HepG2 (cell line): ENCODE data around the gene NR3C2. TPM values are rescaled to one million over a fixed set of nuclear protein-coding genes. Genes with fewer than 3 reads are reported as not detected.

Experiments
- ATAC-seq: fragments of 200-7000 bp; cut with Tn5 transposase; 3 replicates; pipeline ENCODE4 v1.9.1; 2020; ENCODE audit warnings: mild to moderate bottlenecking, moderate library complexity
- BruUV-seq: library from RNA; stranded (reverse); fragments of 400-500 nt; replicated peaks from 2 replicates; lab custom pipeline; 2021; lab: Mats Ljungman, UMichigan
- CTCF ChIA-PET: fragments of 300-600 bp; formaldehyde crosslinking; extraction: SDS; loops from one replicate; lab custom pipeline; 2021; ENCODE audit warnings: low total read pairs, inconsistent platforms, low intra/inter-chr PET ratio; lab: Yijun Ruan, JAX
- POLR2A ChIA-PET: fragments of 350-600 bp; sonication (Branson Sonifier 250); formaldehyde crosslinking; loops from one replicate; lab custom pipeline; 2020; ENCODE audit warnings: antibody characterized with exemption, inconsistent platforms; lab: Yijun Ruan, JAX
- DNase-seq: peaks from one replicate; pipeline ENCODE4 v3.0.0-alpha.2; 2015; ENCODE audit warnings: low spot score
- FAIRE-seq: peaks from 3 replicates; lab custom pipeline; 2011; peaks lifted over from hg19 to GRCh38; lab: Jason Lieb, UNC
- H2AFZ ChIP-seq: one replicate; pipeline ENCODE4 v1.6.1; 2011; ENCODE audit warnings: low read length, inconsistent platforms
- H3K27ac ChIP-seq: fragments of 300-600 bp; 3 replicates; pipeline ENCODE4 v1.8.0; 2011; ENCODE audit warnings: mixed run types, mild to moderate bottlenecking, mixed read lengths, low read length, inconsistent platforms; ENCODE audit not compliant: insufficient read depth; ENCODE audit errors: extremely low read length
- H3K27me3 ChIP-seq, 2 experiments: fragments of 200-600 bp in 1 of 2; 2 replicates in 1 of 2; 3 replicates in 1 of 2; pipeline versions ENCODE4 v1.6.0 to v1.8.0; 2011; ENCODE audit warnings: low read length in 2 of 2, mild to moderate bottlenecking in 2 of 2, moderate library complexity in 2 of 2, inconsistent platforms in 1 of 2; ENCODE audit not compliant: insufficient read depth in 2 of 2, control insufficient read depth in 1 of 2
- H3K36me3 ChIP-seq, 2 experiments: fragments of 200-600 bp in 1 of 2; replicated peaks in 1 of 2; 2 replicates in 1 of 2; 3 replicates in 1 of 2; pipeline versions ENCODE4 v1.5.1 to v1.8.0; 2011; ENCODE audit warnings: low read length in 2 of 2, inconsistent platforms in 1 of 2; ENCODE audit not compliant: insufficient read depth in 2 of 2, control insufficient read depth in 1 of 2
- H3K4me1 ChIP-seq: 2 replicates; pipeline ENCODE4 v1.5.1; 2012; ENCODE audit warnings: low read length, inconsistent platforms; ENCODE audit not compliant: insufficient read depth
- H3K4me2 ChIP-seq: 2 replicates; pipeline ENCODE4 v1.6.0; 2011; ENCODE audit warnings: low read depth, low read length, inconsistent platforms
- H3K4me3 ChIP-seq, 3 experiments: fragments of 200-600 bp in 1 of 3; sonication (generic), shearing (Covaris generic) in 1 of 3; replicated peaks in 1 of 3; 2 replicates each; pipeline ENCODE4 v1.5.1; 2011 to 2016; ENCODE audit warnings: low read length in 3 of 3, inconsistent platforms in 2 of 3, low read depth in 2 of 3, mild to moderate bottlenecking in 2 of 3, control low read depth in 1 of 3, mixed read lengths in 1 of 3; ENCODE audit not compliant: insufficient read depth in 1 of 3
- H3K79me2 ChIP-seq: one replicate; pipeline ENCODE4 v1.6.1; 2011; ENCODE audit warnings: low read length, inconsistent platforms; ENCODE audit not compliant: insufficient read depth
- H3K9ac ChIP-seq: 2 replicates; pipeline ENCODE4 v1.6.0; 2011; ENCODE audit warnings: mild to moderate bottlenecking, low read depth, low read length, inconsistent platforms; ENCODE audit not compliant: insufficient read depth
- H3K9me3 ChIP-seq: 2 replicates; pipeline ENCODE4 v1.5.1; 2012; ENCODE audit warnings: mild to moderate bottlenecking, low read length
- H4K20me1 ChIP-seq: 2 replicates; pipeline ENCODE4 v1.6.0; 2011; ENCODE audit warnings: inconsistent platforms, mild to moderate bottlenecking, low read length, moderate library complexity; ENCODE audit not compliant: insufficient read depth
- CBFB ChIP-seq: sonication (generic); formaldehyde crosslinking; IDR thresholded peaks from 2 replicates; pipeline ENCODE4 v1.4.0; 2020; ENCODE audit warnings: missing genetic modification reagents
- CEBPZ ChIP-seq: IDR thresholded peaks from 2 replicates; pipeline ENCODE4 v1.6.1; 2012; ENCODE audit warnings: low read length, improper control_type of control experiment
- DDIT3 ChIP-seq: sonication (generic); formaldehyde crosslinking; IDR thresholded peaks from 2 replicates; pipeline ENCODE4 v1.4.0; 2020; ENCODE audit warnings: mild to moderate bottlenecking, missing genetic modification reagents
- ELF3 ChIP-seq: IDR thresholded peaks from 2 replicates; pipeline ENCODE4 v1.6.1; 2016; ENCODE audit warnings: missing genetic modification reagents, missing compliant biosample characterization
- HNF4A ChIP-seq: sonication (generic); formaldehyde crosslinking; IDR thresholded peaks from 2 replicates; pipeline ENCODE4 v1.4.0; 2020; ENCODE audit warnings: missing genetic modification reagents
- NFATC3 ChIP-seq: sonication (generic); formaldehyde crosslinking; IDR thresholded peaks from 2 replicates; pipeline ENCODE4 v1.5.1; 2020; ENCODE audit warnings: mild to moderate bottlenecking, missing genetic modification reagents
- RBFOX2 ChIP-seq: fragments of 200-400 bp; formaldehyde crosslinking; IDR thresholded peaks from 2 replicates; pipeline ENCODE4 v1.6.1; 2017; ENCODE audit warnings: low read depth, mild to moderate bottlenecking, low read length
- SMYD3 ChIP-seq: sonication (generic); formaldehyde crosslinking; IDR thresholded peaks from 2 replicates; pipeline ENCODE4 v1.8.1; 2023; ENCODE audit warnings: mild to moderate bottlenecking, missing genetic modification reagents
- ZFP62 ChIP-seq: sonication (generic); formaldehyde crosslinking; IDR thresholded peaks from 2 replicates; pipeline ENCODE4 v1.4.0; 2020; ENCODE audit warnings: missing genetic modification reagents
- ZNF282 ChIP-seq: fragments of 450-650 bp; IDR thresholded peaks from 2 replicates; pipeline ENCODE4 v1.6.1; 2018; ENCODE audit not compliant: partially characterized antibody
- ZNF747 ChIP-seq: sonication (generic); formaldehyde crosslinking; IDR thresholded peaks from 2 replicates; pipeline ENCODE4 v1.8.1; 2023; ENCODE audit warnings: missing genetic modification reagents, mild to moderate bottlenecking, borderline replicate concordance
- ZNF766 ChIP-seq: sonication (generic); formaldehyde crosslinking; IDR thresholded peaks from 2 replicates; pipeline ENCODE4 v1.5.0; 2020; ENCODE audit warnings: missing genetic modification reagents, borderline replicate concordance
- ZNF773 ChIP-seq: sonication (generic); formaldehyde crosslinking; IDR thresholded peaks from 2 replicates; pipeline ENCODE4 v1.4.0; 2020; ENCODE audit warnings: missing genetic modification reagents, borderline replicate concordance
- ZNF777 ChIP-seq: sonication (generic); formaldehyde crosslinking; IDR thresholded peaks from 2 replicates; pipeline ENCODE4 v1.4.0; 2020; ENCODE audit warnings: missing genetic modification reagents
- WGBS: methylation state at CpG from one replicate; pipeline ENCODE4 v1.1.6; 2017; ENCODE audit warnings: low lambda C conversion rate; 5-methylcytosine and 5-hydroxymethylcytosine counted together
- in situ Hi-C: cut with HindIII; loops from 2 replicates; pipeline ENCODE4 v1.10.0; 2017; ENCODE audit warnings: low pct_unique_long_range_greater_than_20kb; ENCODE audit not compliant: extremely low pct_ligation_motif_present
- intact Hi-C: fragments of 100-400 bp; cut with micrococcal nuclease; formaldehyde crosslinking; loops from one replicate; pipeline ENCODE4 v1.10.0; 2022; ENCODE audit not compliant: unreplicated experiment
- polyA plus RNA-seq, 8 experiments: library from polyadenylated mRNA; depleted of rRNA in 3 of 8; stranded (reverse) in 7 of 8; unstranded in 1 of 8; fragments of >200 nt; fragmentation: Illumina TruSeq in 4 of 8; extraction: Trizol in 4 of 8; gene quantifications; 2 replicates each; pipeline versions ENCODE4 v1.2.1 to v1.2.3, GENCODE V29; 2011 to 2016; ENCODE audit warnings: low read depth in 4 of 8, missing spikeins in 1 of 8, mixed read lengths in 1 of 8; ENCODE audit not compliant: insufficient read depth in 1 of 8
- total RNA-seq, 5 experiments: library from RNA; depleted of rRNA; stranded (reverse); fragments of >200 nt; fragmentation: Illumina TruSeq; extraction: Trizol; gene quantifications; 2 replicates each; pipeline ENCODE4 v1.2.3, GENCODE V29; 2016; ENCODE audit warnings: low read depth in 1 of 5
- TF ChIP-seq, protein P1 (sequence below): sonication (generic); formaldehyde crosslinking; IDR thresholded peaks from 2 replicates; pipeline ENCODE4 v1.4.0; 2020; ENCODE audit warnings: missing genetic modification reagents
- TF ChIP-seq, protein P2 (sequence below): sonication (generic); formaldehyde crosslinking; IDR thresholded peaks from 2 replicates; pipeline ENCODE4 v1.4.0; 2020; ENCODE audit warnings: missing genetic modification reagents; ENCODE audit errors: not compliant biosample characterization

The NR3C2 gene
- total and polyA plus RNA-seq, 2 of the 13 experiments (the other 11 are each of a cell fraction or from before 2014, with no cell fraction given), result 0.26 to 0.46 TPM

DNA sequence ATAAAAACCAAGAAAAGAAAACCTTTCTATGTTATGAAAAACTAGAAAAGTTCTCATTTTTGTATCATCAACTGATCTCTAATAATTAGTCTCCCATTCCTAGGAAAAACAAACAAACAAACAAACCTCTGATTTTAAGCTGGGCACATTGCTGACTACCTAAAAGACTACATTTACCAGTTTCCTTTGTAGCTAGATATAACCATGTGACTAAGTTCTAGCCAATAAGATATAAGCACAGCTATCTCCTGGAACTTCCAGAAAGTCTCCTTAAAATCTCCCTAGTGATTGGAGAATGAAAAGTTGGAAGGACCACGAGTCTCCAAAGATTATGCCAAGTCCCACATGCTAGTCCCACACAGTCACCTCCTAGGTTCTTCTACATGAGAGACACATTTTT lies 108.9 kb downstream of the NR3C2 start:
- in situ Hi-C loops, result no loop called here
- Histone ChIP-seq H3K9me3 (no peaks in the 10 kb centered on the region), H3K4me1 (no peaks in the 10 kb centered on the region), H3K36me3 (no peaks in the 10 kb centered on the region), H3K4me2 (no peak overlapping the region), H3K79me2 (no peaks in the 10 kb centered on the region), H3K27ac (no peak overlapping the region), H4K20me1 (no peaks in the 10 kb centered on the region), H3K4me3 (no peak overlapping the region), H3K9ac (no peak overlapping the region), H3K27me3 (0 out of 5 replicates have a peak, but pooled peaks cover 0 to 3% of the 10 kb centered on the region in 2 experiments), H2AFZ (no peak overlapping the region)
- BruUV-seq, result no TSS peak
- no peak for DNase-seq
- no peak for ATAC-seq
- POLR2A ChIA-PET, result no interaction called here
- FAIRE-seq, result no peak
- CTCF ChIA-PET, result no interaction called here
- WGBS, result 7% methylated on average over 1 of the region's 1 CpG
- intact Hi-C loops, result no loop called here
- TF ChIP-seq RBFOX2 (no peak), ELF3 (CRISPR knock-in tag) (no peak), DDIT3 (CRISPR knock-in tag) (no peak), ZNF777 (no peak), ZNF747 (CRISPR knock-in tag) (no peak), ZNF773 (no peak), CBFB (CRISPR knock-in tag) (no peak), CEBPZ (no peak), ZNF766 (CRISPR knock-in tag) (no peak), SMYD3 (no peak), NFATC3 (no peak), ZFP62 (no peak), HNF4A (CRISPR knock-in tag) (no peak), ZNF282 (no peak)
- TF ChIP-seq, protein P1, sequence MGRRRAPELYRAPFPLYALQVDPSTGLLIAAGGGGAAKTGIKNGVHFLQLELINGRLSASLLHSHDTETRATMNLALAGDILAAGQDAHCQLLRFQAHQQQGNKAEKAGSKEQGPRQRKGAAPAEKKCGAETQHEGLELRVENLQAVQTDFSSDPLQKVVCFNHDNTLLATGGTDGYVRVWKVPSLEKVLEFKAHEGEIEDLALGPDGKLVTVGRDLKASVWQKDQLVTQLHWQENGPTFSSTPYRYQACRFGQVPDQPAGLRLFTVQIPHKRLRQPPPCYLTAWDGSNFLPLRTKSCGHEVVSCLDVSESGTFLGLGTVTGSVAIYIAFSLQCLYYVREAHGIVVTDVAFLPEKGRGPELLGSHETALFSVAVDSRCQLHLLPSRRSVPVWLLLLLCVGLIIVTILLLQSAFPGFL, result no peak
- TF ChIP-seq, protein P2, sequence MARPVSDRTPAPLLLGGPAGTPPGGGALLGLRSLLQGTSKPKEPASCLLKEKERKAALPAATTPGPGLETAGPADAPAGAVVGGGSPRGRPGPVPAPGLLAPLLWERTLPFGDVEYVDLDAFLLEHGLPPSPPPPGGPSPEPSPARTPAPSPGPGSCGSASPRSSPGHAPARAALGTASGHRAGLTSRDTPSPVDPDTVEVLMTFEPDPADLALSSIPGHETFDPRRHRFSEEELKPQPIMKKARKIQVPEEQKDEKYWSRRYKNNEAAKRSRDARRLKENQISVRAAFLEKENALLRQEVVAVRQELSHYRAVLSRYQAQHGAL (CRISPR knock-in tag), result no peak
